SU-DHL-6 (cell line): ENCODE results near the gene GLRA1.

Experiments used
- CTCF ChIP-seq: fragments of 200-600 bp; sonication (generic); IDR thresholded peaks from one replicate; pipeline ENCODE4 v1.5.1; 2017; ENCODE audit warnings: antibody characterized with exemption, mild to moderate bottlenecking, low read length, moderate library complexity; ENCODE audit not compliant: insufficient read depth, poor library complexity, severe bottlenecking
- EZH2phosphoT487 ChIP-seq: fragments of 200-600 bp; sonication (generic), shearing (Covaris generic); conservative IDR thresholded peaks from 2 replicates; pipeline ENCODE4 v1.6.1; 2018; ENCODE audit warnings: mild to moderate bottlenecking, antibody characterized with exemption, low read length, moderate library complexity, mixed read lengths

- TF ChIP-seq CTCF (no peak), EZH2phosphoT487 (no peak)
These were observed at the start of gene GLRA1 for GRCh38 chr5:151924564-151925301.
